Parathyroid adenoma (tissue), 2 donors: Measurements from ENCODE around the gene PMPCA.

Experiments used
- H2AFZ ChIP-seq: fragments of 300-600 bp; sonication (generic); one replicate; pipeline ENCODE4 v1.7.0; 2017; ENCODE audit warnings: antibody characterized with exemption, mild to moderate bottlenecking
- H3K27ac ChIP-seq: fragments of 300-600 bp; sonication (generic); one replicate; pipeline ENCODE4 v1.7.0; 2017
- H3K27me3 ChIP-seq: fragments of 300-600 bp; sonication (generic); one replicate; pipeline ENCODE4 v1.7.0; 2017; ENCODE audit warnings: low read length; ENCODE audit not compliant: control insufficient read depth, insufficient read depth
- H3K36me3 ChIP-seq: fragments of 300-600 bp; sonication (generic); one replicate; pipeline ENCODE4 v1.7.0; 2017; ENCODE audit warnings: low read length; ENCODE audit not compliant: control insufficient read depth, insufficient read depth
- H3K4me1 ChIP-seq: fragments of 300-600 bp; sonication (generic); one replicate; pipeline ENCODE4 v1.7.0; 2017; ENCODE audit warnings: control low read depth
- H3K4me2 ChIP-seq: fragments of 300-600 bp; sonication (generic); one replicate; pipeline ENCODE4 v1.7.0; 2017; ENCODE audit warnings: low read length
- H3K4me3 ChIP-seq: fragments of 300-600 bp; sonication (generic); one replicate; pipeline ENCODE4 v1.7.0; 2017; ENCODE audit warnings: low read depth, low read length
- H3K79me2 ChIP-seq: fragments of 300-600 bp; sonication (generic); one replicate; pipeline ENCODE4 v1.7.0; 2017; ENCODE audit warnings: control low read depth
- H3K9ac ChIP-seq: fragments of 300-600 bp; sonication (generic); one replicate; pipeline ENCODE4 v1.7.0; 2017; ENCODE audit warnings: mild to moderate bottlenecking
- H3K9me3 ChIP-seq: fragments of 300-600 bp; sonication (generic); one replicate; pipeline ENCODE4 v1.7.0; 2017; ENCODE audit warnings: low read length; ENCODE audit not compliant: control insufficient read depth
- TF ChIP-seq, protein P1 (sequence below): fragments of 300-600 bp; sonication (generic); IDR thresholded peaks from one replicate; pipeline ENCODE4 v1.7.0; 2017; ENCODE audit warnings: antibody characterized with exemption, mild to moderate bottlenecking
- donor health status: primary hyperparathyroidism.

PMPCA gene

DNA sequence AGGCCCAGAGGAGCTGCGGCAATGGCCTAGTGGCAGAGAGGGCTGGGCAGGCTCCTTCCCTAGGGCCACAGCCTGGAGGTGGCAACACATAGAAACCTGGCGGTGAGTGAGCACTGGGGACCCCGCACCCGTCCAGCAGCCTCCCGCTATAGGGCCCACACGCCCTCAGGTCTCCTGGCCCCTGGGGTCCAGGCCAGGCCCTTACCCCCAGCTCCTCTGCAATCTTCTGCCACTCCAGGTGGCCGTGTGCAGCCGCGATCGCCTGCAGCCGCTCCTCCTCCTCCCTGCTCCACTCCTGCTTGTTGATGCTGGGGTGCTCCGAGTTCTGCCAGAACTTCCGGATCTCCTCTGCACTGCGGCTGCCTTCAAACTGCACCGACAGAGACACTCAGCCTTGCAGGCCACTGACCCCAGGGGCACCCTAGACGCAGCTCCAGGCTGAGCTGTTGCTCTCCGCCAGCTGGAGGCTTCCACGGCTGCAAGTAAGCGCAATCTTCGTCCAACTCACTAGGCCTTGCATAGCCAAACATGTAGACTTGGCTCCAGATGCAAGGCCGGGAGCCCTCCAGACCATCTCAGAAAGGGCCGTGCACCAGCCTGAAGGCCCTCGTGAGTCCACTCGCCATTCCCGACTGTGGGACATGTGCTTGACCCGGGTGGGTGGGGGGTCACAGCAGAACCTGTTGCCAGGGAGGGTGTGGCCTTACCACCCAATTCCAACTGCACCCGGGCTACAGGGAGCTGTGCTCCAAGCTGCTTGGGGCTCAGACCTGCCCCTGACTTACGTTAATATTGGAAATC is 18.5 kb upstream of the PMPCA start:
- TF ChIP-seq, protein P1, sequence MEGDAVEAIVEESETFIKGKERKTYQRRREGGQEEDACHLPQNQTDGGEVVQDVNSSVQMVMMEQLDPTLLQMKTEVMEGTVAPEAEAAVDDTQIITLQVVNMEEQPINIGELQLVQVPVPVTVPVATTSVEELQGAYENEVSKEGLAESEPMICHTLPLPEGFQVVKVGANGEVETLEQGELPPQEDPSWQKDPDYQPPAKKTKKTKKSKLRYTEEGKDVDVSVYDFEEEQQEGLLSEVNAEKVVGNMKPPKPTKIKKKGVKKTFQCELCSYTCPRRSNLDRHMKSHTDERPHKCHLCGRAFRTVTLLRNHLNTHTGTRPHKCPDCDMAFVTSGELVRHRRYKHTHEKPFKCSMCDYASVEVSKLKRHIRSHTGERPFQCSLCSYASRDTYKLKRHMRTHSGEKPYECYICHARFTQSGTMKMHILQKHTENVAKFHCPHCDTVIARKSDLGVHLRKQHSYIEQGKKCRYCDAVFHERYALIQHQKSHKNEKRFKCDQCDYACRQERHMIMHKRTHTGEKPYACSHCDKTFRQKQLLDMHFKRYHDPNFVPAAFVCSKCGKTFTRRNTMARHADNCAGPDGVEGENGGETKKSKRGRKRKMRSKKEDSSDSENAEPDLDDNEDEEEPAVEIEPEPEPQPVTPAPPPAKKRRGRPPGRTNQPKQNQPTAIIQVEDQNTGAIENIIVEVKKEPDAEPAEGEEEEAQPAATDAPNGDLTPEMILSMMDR = no peak
- no peaks in the 10 kb centered on the region for H3K4me1 ChIP-seq
- no peak overlapping the region for H2AFZ ChIP-seq
- no peaks in the 10 kb centered on the region for H3K36me3 ChIP-seq
- H3K9ac ChIP-seq = no peak overlapping the region
- no peak overlapping the region for H3K4me3 ChIP-seq
- no peaks in the 10 kb centered on the region for H3K79me2 ChIP-seq
- no peaks in the 10 kb centered on the region for H3K9me3 ChIP-seq
- no peak overlapping the region for H3K4me2 ChIP-seq
- no peaks in the 10 kb centered on the region for H3K27me3 ChIP-seq
- no peak overlapping the region for H3K27ac ChIP-seq

DNA sequence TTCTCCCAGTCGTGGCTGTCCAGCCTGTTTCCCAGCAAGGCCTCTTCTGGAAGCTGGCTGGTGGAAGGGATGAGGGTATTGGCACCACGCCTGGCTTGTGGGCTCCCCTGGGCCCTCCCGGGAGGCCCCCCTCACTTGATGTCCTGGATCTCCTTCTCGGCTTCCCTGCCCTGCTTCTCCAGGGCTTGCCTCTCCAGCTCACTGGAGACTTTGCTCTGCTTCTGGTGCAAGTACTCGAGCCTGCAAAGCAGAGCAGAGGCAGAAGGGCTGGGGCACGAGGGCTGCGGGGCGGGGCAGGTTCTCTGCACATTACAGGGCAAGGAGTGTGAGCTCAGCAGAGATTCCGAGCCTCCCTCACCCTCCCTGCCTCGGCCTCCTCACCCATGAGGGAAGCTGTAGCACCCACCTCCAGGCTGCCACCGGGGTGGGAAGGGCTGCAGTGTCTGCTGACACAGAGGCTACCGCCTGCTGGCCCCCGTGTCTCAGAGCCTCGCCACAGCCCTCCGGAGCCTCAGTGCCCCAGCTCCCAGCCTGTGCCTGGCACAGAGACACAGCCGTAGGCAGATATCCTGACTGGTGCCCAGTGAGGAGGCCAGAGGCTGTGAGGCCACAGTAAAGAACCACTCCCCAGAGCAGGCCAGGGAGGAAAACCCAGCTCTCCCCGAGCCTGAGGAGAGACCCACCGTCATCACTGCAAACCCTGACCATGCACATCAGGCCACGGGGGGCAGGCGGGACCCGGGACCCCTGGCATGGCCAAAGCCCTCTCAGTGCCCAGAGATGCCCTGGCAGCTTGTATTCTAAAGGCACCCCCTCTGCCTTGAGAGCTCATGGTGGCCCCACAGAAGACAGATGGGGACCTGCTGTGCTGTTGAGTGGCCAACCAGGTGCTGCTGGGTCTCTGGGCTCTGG is 17.7 kb upstream of the PMPCA start:
- Histone ChIP-seq H2AFZ (no peak overlapping the region), H3K9me3 (no peaks in the 10 kb centered on the region), H3K9ac (no peak overlapping the region), H3K4me2 (no peak overlapping the region), H3K4me1 (no peaks in the 10 kb centered on the region), H3K4me3 (no peak overlapping the region), H3K27ac (no peak overlapping the region), H3K27me3 (no peaks in the 10 kb centered on the region), H3K79me2 (no peaks in the 10 kb centered on the region), H3K36me3 (no peaks in the 10 kb centered on the region)
- TF ChIP-seq, protein P1 = no peak

DNA sequence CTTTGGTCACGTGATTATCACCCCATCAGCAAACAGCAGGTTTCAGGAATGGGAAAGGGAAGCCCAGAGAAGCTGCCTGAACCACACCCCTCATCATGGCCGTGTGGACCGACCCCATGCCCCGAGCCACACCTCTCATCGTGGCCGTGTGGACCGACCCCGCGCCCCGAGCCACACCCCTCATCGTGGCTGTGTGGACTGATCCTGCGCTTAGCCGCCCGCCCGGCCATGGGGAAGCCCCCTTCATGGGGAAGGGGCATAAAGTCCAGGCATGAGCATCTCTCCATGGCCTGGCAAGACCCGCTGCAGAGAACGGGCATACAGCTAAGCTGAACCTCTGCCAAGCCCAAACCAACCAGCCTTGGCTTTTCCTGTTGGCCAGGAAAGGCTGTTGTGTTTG is 16.9 kb upstream of the PMPCA start:
- no peak overlapping the region for H2AFZ ChIP-seq
- no peaks in the 10 kb centered on the region for H3K9me3 ChIP-seq
- H3K27ac ChIP-seq = no peak overlapping the region
- no peak overlapping the region for H3K4me2 ChIP-seq
- H3K4me3 ChIP-seq = no peak overlapping the region
- H3K79me2 ChIP-seq = no peaks in the 10 kb centered on the region
- H3K36me3 ChIP-seq = no peaks in the 10 kb centered on the region
- H3K9ac ChIP-seq = no peak overlapping the region
- no peaks in the 10 kb centered on the region for H3K27me3 ChIP-seq
- H3K4me1 ChIP-seq = no peaks in the 10 kb centered on the region
- TF ChIP-seq, protein P1 = no peak

- Histone ChIP-seq H3K9me3 (no peaks in the 10 kb centered on the region), H3K27ac (no peak overlapping the region), H3K4me2 (no peak overlapping the region), H3K9ac (no peak overlapping the region), H3K4me3 (no peak overlapping the region), H3K79me2 (no peaks in the 10 kb centered on the region), H3K4me1 (no peaks in the 10 kb centered on the region), H2AFZ (no peak overlapping the region), H3K36me3 (no peaks in the 10 kb centered on the region), H3K27me3 (no peaks in the 10 kb centered on the region)
- TF ChIP-seq, protein P1 = no peak
These were observed 16.0 kb upstream of the PMPCA start for GRCh38 chr9:136394312-136395019.
